ENCODE measurements around the gene IKZF3. TPM values are rescaled to one million over a fixed set of nuclear protein-coding genes. Genes with fewer than 3 reads are reported as not detected.
"Not testable (repeated sequence)": the region's sequence is repeated elsewhere in the genome, so short reads cannot be mapped to it uniquely, and the experiment has no call there.

Gene IKZF3
- total RNA-seq, 4 donors from 2014 or later = 0.89 to 1.8 (median 0.97) TPM

- TF ChIP-seq POLR2A (IDR thresholded peaks at IDR 0.05) (no peak), CTCF (IDR thresholded peaks at IDR 0.05) (no peak)
- intact Hi-C loops (cut with DNase I; ENCODE audit: low total_unique reads) = no loop called here
- H3K4me3 ChIP-seq (ENCODE audit: low read depth, poor library complexity, severe bottlenecking) = no peak overlapping the region
- WGBS, 2 donors = 55 to 73% methylated on average over 3 of the region's 3 CpGs
- DNase-seq (ENCODE audit: low spot score in 2 of 2) = no peak
These were observed 98.9 kb downstream of the IKZF3 start for GRCh38 chr17:39765175-39765574.

DNA sequence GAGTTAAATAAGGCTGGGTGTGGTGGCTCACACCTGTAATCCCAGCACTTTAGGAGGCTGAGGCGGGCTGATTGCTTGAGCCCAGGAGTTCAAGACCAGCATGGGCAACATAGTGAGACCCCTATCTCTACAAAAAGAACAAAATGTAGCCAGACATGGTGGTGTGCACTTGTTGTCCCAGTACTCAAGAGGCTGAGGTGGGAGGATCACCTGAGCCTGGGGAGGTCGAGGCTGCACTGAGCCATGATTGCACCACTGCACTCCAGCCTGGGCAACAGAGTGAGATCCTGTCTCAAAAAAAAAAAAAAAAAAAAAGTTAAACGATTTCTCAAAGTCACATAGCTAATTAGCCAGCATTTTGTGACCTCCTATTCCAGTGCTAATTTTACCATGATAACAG, 99.9 kb downstream of the IKZF3 start:
- DNase-seq (ENCODE audit: low spot score in 2 of 2); H3K4me3 ChIP-seq (ENCODE audit: low read depth, poor library complexity, severe bottlenecking); intact Hi-C loops (cut with DNase I; ENCODE audit: low total_unique reads): not testable (repeated sequence)
- WGBS, 2 donors = 78 to 81% methylated on average over 3 of the region's 3 CpGs

DNA sequence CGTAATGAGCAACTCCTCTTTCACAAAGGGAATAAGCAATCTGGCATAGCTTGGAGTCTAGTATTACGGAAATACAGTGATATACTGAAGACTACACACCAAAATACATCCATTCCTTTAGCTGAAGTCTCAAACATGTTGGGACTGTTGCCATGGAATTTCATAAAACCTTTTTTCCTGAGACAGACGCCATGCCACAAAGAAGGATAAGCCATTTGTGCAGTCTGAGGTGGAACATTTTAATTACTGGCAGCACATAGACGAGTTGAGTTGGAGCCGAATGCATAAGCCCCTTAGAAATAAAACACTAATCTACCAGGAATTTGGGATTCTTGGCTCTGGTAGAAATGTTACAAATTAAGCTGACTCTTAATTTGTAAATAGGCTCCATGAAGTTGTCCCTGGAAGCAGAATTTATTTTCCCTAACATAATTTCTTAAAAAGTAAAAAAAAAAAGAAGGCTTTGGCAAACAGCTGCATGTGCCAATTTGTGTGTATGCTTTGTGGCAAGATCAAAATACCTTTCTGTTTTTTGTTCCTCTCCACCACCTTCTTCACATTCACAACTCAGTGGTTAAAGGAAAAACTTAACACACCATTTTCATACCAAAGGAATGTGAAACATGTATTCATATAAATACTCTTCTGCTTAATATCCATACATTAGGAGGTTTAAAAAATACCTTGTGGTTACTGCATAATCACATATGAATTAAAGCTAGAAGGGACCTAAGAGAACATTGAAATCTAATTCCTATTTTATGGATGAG, 100.9 kb downstream of the IKZF3 start:
- no peak overlapping the region for H3K4me3 ChIP-seq (ENCODE audit: low read depth, poor library complexity, severe bottlenecking)
- 58 to 62% methylated on average over 5 of the region's 5 CpGs for WGBS, 2 donors
- intact Hi-C loops (cut with DNase I; ENCODE audit: low total_unique reads) = no loop called here
- no peak for DNase-seq (ENCODE audit: low spot score in 2 of 2)
- no peak for TF ChIP-seq CTCF (IDR thresholded peaks at IDR 0.05)
- no peak for TF ChIP-seq POLR2A (IDR thresholded peaks at IDR 0.05)

GRCh38 chr17:39761861-39762496, 102.1 kb downstream of the IKZF3 start:
- intact Hi-C loops (cut with DNase I; ENCODE audit: low total_unique reads) = no loop called here
- TF ChIP-seq CTCF (IDR thresholded peaks at IDR 0.05) = no peak
- TF ChIP-seq POLR2A (IDR thresholded peaks at IDR 0.05) = no peak
- peak in 1 of 2 donors; percentile 42 for DNase-seq (ENCODE audit: low spot score in 2 of 2)
- WGBS, 2 donors = 92 to 95% methylated on average over 10 of the region's 10 CpGs
- H3K4me3 ChIP-seq (ENCODE audit: low read depth, poor library complexity, severe bottlenecking) = no peak overlapping the region

- H3K4me3 ChIP-seq (ENCODE audit: low read depth, poor library complexity, severe bottlenecking) = no peak overlapping the region
- intact Hi-C loops (cut with DNase I; ENCODE audit: low total_unique reads) = loop anchor here (5.0 to 10.0 kb wide), 2 partner anchors 106 to 552 kb away; partner anchors contain the start of genes IKZF3 and ZPBP2
- no peak for TF ChIP-seq POLR2A (IDR thresholded peaks at IDR 0.05)
- no peak for TF ChIP-seq CTCF (IDR thresholded peaks at IDR 0.05)
- peak in 1 of 2 donors; percentile 49 for DNase-seq (ENCODE audit: low spot score in 2 of 2)
- 84 to 91% methylated on average over 5 of the region's 5 CpGs for WGBS, 2 donors
These were observed 104.9 kb downstream of the IKZF3 start for GRCh38 chr17:39759204-39759603.
